Parathyroid adenoma (tissue), 2 donors: ENCODE results near the gene VWCE.

ENCODE experiments used
- H2AFZ ChIP-seq: fragments of 300-600 bp; sonication (generic); one replicate; pipeline ENCODE4 v1.7.0; 2017; ENCODE audit warnings: antibody characterized with exemption, mild to moderate bottlenecking
- H3K27ac ChIP-seq: fragments of 300-600 bp; sonication (generic); one replicate; pipeline ENCODE4 v1.7.0; 2017
- H3K27me3 ChIP-seq: fragments of 300-600 bp; sonication (generic); one replicate; pipeline ENCODE4 v1.7.0; 2017; ENCODE audit warnings: low read length; ENCODE audit not compliant: control insufficient read depth, insufficient read depth
- H3K36me3 ChIP-seq: fragments of 300-600 bp; sonication (generic); one replicate; pipeline ENCODE4 v1.7.0; 2017; ENCODE audit warnings: low read length; ENCODE audit not compliant: control insufficient read depth, insufficient read depth
- H3K4me1 ChIP-seq: fragments of 300-600 bp; sonication (generic); one replicate; pipeline ENCODE4 v1.7.0; 2017; ENCODE audit warnings: control low read depth
- H3K4me2 ChIP-seq: fragments of 300-600 bp; sonication (generic); one replicate; pipeline ENCODE4 v1.7.0; 2017; ENCODE audit warnings: low read length
- H3K4me3 ChIP-seq: fragments of 300-600 bp; sonication (generic); one replicate; pipeline ENCODE4 v1.7.0; 2017; ENCODE audit warnings: low read depth, low read length
- H3K79me2 ChIP-seq: fragments of 300-600 bp; sonication (generic); one replicate; pipeline ENCODE4 v1.7.0; 2017; ENCODE audit warnings: control low read depth
- H3K9ac ChIP-seq: fragments of 300-600 bp; sonication (generic); one replicate; pipeline ENCODE4 v1.7.0; 2017; ENCODE audit warnings: mild to moderate bottlenecking
- H3K9me3 ChIP-seq: fragments of 300-600 bp; sonication (generic); one replicate; pipeline ENCODE4 v1.7.0; 2017; ENCODE audit warnings: low read length; ENCODE audit not compliant: control insufficient read depth
- CTCF ChIP-seq: fragments of 300-600 bp; sonication (generic); IDR thresholded peaks from one replicate; pipeline ENCODE4 v1.7.0; 2017; ENCODE audit warnings: antibody characterized with exemption, mild to moderate bottlenecking
- donor health status: primary hyperparathyroidism.

VWCE gene

DNA sequence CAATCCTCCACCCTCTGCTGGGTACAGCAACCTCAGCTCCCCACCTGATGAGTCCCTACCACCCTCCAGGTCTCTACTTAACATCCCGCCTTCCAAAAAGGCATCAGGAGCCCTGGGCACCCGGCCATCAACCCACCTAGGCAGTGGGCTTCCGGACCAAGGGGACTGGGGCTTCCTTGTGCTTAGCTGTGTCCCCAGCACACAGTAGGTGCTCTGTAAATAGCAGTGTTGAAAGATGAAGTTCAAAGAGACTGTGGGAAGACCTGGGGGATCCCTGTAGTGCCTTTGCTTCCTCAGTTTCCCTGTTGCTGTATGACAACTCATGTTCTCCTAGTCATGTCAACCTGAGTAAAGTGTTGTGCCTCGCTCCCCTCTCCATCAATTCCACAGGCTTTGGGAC is 21.0 kb downstream of the VWCE start:
- H3K36me3 ChIP-seq: no peaks in the 10 kb centered on the region
- H3K27ac ChIP-seq: no peak overlapping the region

DNA sequence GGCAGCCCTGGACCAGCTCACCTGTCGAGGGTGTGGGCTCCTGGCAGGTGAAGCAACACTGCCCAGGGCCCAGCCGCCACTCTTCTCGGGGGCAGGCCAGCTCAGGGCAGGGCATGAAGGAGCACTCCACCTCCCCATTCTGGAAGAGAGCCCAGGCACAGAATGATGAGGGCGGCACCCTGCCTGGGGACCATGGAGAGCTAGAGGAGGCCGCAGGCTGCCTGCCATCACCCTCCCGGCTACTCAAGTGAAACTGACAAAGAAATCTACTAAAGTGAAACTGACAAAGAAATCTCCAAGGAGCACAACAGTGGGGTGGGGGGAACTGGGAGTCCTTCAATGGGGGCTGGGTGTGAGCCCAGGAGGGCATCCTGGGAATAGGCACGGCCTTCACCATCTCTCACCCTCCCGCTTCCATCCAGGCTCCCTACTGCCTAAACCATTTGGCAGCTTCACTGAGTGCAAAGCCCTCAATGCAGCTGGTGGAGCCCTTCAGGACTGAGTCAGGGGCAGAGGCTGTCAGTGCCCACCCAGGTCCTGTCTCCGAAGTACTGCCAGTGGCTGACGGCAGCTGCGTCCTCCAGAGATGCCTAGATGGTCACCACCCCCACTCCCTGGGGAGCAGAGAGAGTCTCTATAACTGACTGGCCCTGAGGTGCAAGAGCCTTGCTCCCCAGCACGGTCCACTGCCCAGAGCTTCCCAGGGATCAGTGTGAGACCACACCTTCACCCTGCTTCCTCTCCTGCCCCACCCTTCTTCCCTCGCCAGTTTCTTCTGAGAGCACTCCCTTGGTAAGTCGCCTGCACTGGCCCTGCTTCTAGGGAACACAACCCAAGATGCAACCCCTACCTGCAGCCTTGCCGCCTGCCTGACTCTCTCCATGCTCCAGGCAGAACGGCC is 21.7 kb downstream of the VWCE start:
- H3K36me3 ChIP-seq: no peaks in the 10 kb centered on the region
- H3K9me3 ChIP-seq: no peaks in the 10 kb centered on the region
- H3K4me3 ChIP-seq: no peak overlapping the region
- H2AFZ ChIP-seq: no peak overlapping the region
- TF ChIP-seq CTCF: no peak
- H3K27me3 ChIP-seq: no peaks in the 10 kb centered on the region
- no peak overlapping the region for H3K4me2 ChIP-seq
- H3K27ac ChIP-seq: no peak overlapping the region
- no peaks in the 10 kb centered on the region for H3K79me2 ChIP-seq
- H3K4me1 ChIP-seq: no peaks in the 10 kb centered on the region
- H3K9ac ChIP-seq: no peak overlapping the region

More for the DNA sequence above, 21.0 kb downstream of the VWCE start:
- Histone ChIP-seq H3K27me3 (no peaks in the 10 kb centered on the region), H3K4me1 (no peaks in the 10 kb centered on the region), H2AFZ (no peak overlapping the region), H3K9me3 (no peaks in the 10 kb centered on the region), H3K9ac (no peak overlapping the region), H3K79me2 (no peaks in the 10 kb centered on the region), H3K4me2 (no peak overlapping the region), H3K4me3 (no peak overlapping the region)
- TF ChIP-seq CTCF: no peak

- Histone ChIP-seq H3K27me3 (no peaks in the 10 kb centered on the region), H3K27ac (no peak overlapping the region), H3K79me2 (no peaks in the 10 kb centered on the region), H3K9ac (no peak overlapping the region), H3K4me2 (no peak overlapping the region), H3K36me3 (no peaks in the 10 kb centered on the region), H3K9me3 (no peaks in the 10 kb centered on the region), H3K4me1 (no peaks in the 10 kb centered on the region), H3K4me3 (no peak overlapping the region), H2AFZ (no peak overlapping the region)
- no peak for TF ChIP-seq CTCF
Observed at GRCh38 chr11:61272731-61273130, 22.4 kb downstream of the VWCE start.

GRCh38 chr11:61270354-61271076 is 24.6 kb downstream of the VWCE start:
- Histone ChIP-seq H3K4me2 (no peak overlapping the region), H3K9ac (no peak overlapping the region), H3K79me2 (no peaks in the 10 kb centered on the region), H2AFZ (no peak overlapping the region), H3K4me3 (no peak overlapping the region), H3K36me3 (no peaks in the 10 kb centered on the region), H3K27me3 (no peaks in the 10 kb centered on the region), H3K4me1 (no peaks in the 10 kb centered on the region), H3K9me3 (no peaks in the 10 kb centered on the region), H3K27ac (no peak overlapping the region)
- no peak for TF ChIP-seq CTCF
